ENCODE results near the gene RNF182. TPM values are rescaled to one million over a fixed set of nuclear protein-coding genes. Genes with fewer than 3 reads are reported as not detected.
"Not testable (repeated sequence)": the region's sequence is repeated elsewhere in the genome, so short reads cannot be mapped to it uniquely, and the experiment has no call there.

The RNF182 gene
- total RNA-seq, 4 donors from 2014 or later, result not detected

GRCh38 chr6:14017626-14018475, 93.1 kb downstream of the RNF182 start:
- Histone ChIP-seq H3K36me3 (no peaks in the 10 kb centered on the region), H3K27ac (no peak overlapping the region), H3K9me3 (no peaks in the 10 kb centered on the region), H3K4me1 (no peaks in the 10 kb centered on the region), H3K4me3 (no peak overlapping the region), H3K27me3 (peaks cover under 1% of the 10 kb centered on the region)
- no peak for DNase-seq
- intact Hi-C loops (cut with DNase I; ENCODE audit: low total_unique reads) (no loop called here), in situ Hi-C loops (cut with MboI; ENCODE audit: low pct_ligation_motif_present in 1 of 4, low pct_unique_long_range_greater_than_20kb in 1 of 4, low sequenced_read_pairs in 3 of 4) (no loop called here)
- TF ChIP-seq POLR2A (IDR thresholded peaks at IDR 0.05) (no peak), CTCF (IDR thresholded peaks at IDR 0.05) (no peak), EP300 (IDR thresholded peaks at IDR 0.05; ENCODE audit: low read depth) (no peak), POLR2AphosphoS5 (IDR thresholded peaks at IDR 0.05) (no peak)
- 54 to 85% methylated on average over 2 to 25 of the region's 46 CpGs for WGBS, 2 donors (ENCODE audit: low coverage in 1 of 2)

GRCh38 chr6:14018559-14018958, 93.8 kb downstream of the RNF182 start:
- intact Hi-C loops (cut with DNase I; ENCODE audit: low total_unique reads); H3K36me3 ChIP-seq; in situ Hi-C loops (cut with MboI; ENCODE audit: low pct_ligation_motif_present in 1 of 4, low pct_unique_long_range_greater_than_20kb in 1 of 4, low sequenced_read_pairs in 3 of 4); H3K4me3 ChIP-seq; H3K27ac ChIP-seq; H3K27me3 ChIP-seq; DNase-seq; H3K9me3 ChIP-seq; H3K4me1 ChIP-seq: not testable (repeated sequence)
- WGBS, 2 donors (ENCODE audit: low coverage in 1 of 2), result 63 to 100% methylated on average over 1 to 6 of the region's 6 CpGs

GRCh38 chr6:14020551-14020950, 95.8 kb downstream of the RNF182 start:
- intact Hi-C loops (cut with DNase I; ENCODE audit: low total_unique reads) (no loop called here), in situ Hi-C loops (cut with MboI; ENCODE audit: low pct_ligation_motif_present in 1 of 4, low pct_unique_long_range_greater_than_20kb in 1 of 4, low sequenced_read_pairs in 3 of 4) (no loop called here)
- no peak for DNase-seq
- no peak for TF ChIP-seq EP300 (IDR thresholded peaks at IDR 0.05; ENCODE audit: low read depth)
- TF ChIP-seq POLR2A (IDR thresholded peaks at IDR 0.05), result no peak
- TF ChIP-seq CTCF (IDR thresholded peaks at IDR 0.05), result no peak
- TF ChIP-seq POLR2AphosphoS5 (IDR thresholded peaks at IDR 0.05), result no peak
- WGBS, 2 donors (ENCODE audit: low coverage in 1 of 2), result 83 to 100% methylated on average over 1 to 2 of the region's 2 CpGs
- Histone ChIP-seq H3K27ac (no peak overlapping the region), H3K4me3 (no peak overlapping the region), H3K27me3 (no peaks in the 10 kb centered on the region), H3K36me3 (no peaks in the 10 kb centered on the region), H3K9me3 (no peaks in the 10 kb centered on the region), H3K4me1 (no peaks in the 10 kb centered on the region)

- in situ Hi-C loops (cut with MboI; ENCODE audit: low pct_ligation_motif_present in 1 of 4, low pct_unique_long_range_greater_than_20kb in 1 of 4, low sequenced_read_pairs in 3 of 4), result no loop called here
- Histone ChIP-seq H3K27me3 (no peaks in the 10 kb centered on the region), H3K9me3 (no peaks in the 10 kb centered on the region), H3K36me3 (no peaks in the 10 kb centered on the region), H3K27ac (no peak overlapping the region), H3K4me1 (no peaks in the 10 kb centered on the region), H3K4me3 (no peak overlapping the region)
- DNase-seq, result no peak
- TF ChIP-seq CTCF (IDR thresholded peaks at IDR 0.05), result no peak
- no peak for TF ChIP-seq POLR2A (IDR thresholded peaks at IDR 0.05)
- TF ChIP-seq POLR2AphosphoS5 (IDR thresholded peaks at IDR 0.05), result no peak
- no peak for TF ChIP-seq EP300 (IDR thresholded peaks at IDR 0.05; ENCODE audit: low read depth)
- intact Hi-C loops (cut with DNase I; ENCODE audit: low total_unique reads), result no loop called here
- 57 to 63% methylated on average over 4 of the region's 4 CpGs for WGBS, 2 donors (ENCODE audit: low coverage in 1 of 2)
Observed at GRCh38 chr6:14021449-14021848, 96.7 kb downstream of the RNF182 start.

Data from transverse colon (tissue), 4 donors.